SK-N-SH treated with all-trans-retinoic acid at 6 μM for 48 hours (cell line): ENCODE measurements around the gene PEX19.

Experiments
- ATAC-seq: fragments of 200-7000 bp; cut with Tn5 transposase; 3 replicates; pipeline ENCODE4 v1.9.1; 2020; ENCODE audit warnings: mild to moderate bottlenecking, moderate library complexity
- ARNTL ChIP-seq: fragments of 450-650 bp; formaldehyde crosslinking; IDR thresholded peaks from 2 replicates; pipeline ENCODE4 v1.5.0; 2020; ENCODE audit warnings: low read depth, mild to moderate bottlenecking, moderate library complexity, borderline replicate concordance
- BACH2 ChIP-seq: fragments of 250-450 bp; sonication (Bioruptor Pico); IDR thresholded peaks from 2 replicates; pipeline ENCODE4 v1.9.0; 2021; ENCODE audit warnings: mild to moderate bottlenecking, borderline replicate concordance
- CSDC2 ChIP-seq: fragments of 250-450 bp; sonication (Bioruptor Pico); IDR thresholded peaks from 2 replicates; pipeline ENCODE4 v1.5.0; 2020; ENCODE audit warnings: mild to moderate bottlenecking, moderate library complexity
- ESRRG ChIP-seq: fragments of 250-450 bp; sonication (Bioruptor Pico); IDR thresholded peaks from 2 replicates; pipeline ENCODE4 v1.6.1; 2021; ENCODE audit warnings: mild to moderate bottlenecking
- GLIS3 ChIP-seq: fragments of 250-450 bp; sonication (Bioruptor Pico); IDR thresholded peaks from 2 replicates; pipeline ENCODE4 v1.5.0; 2020; ENCODE audit warnings: mild to moderate bottlenecking, moderate library complexity
- ISL1 ChIP-seq: fragments of 250-450 bp; sonication (Bioruptor Pico); IDR thresholded peaks from 2 replicates; pipeline ENCODE4 v2.1.2; 2022; ENCODE audit warnings: mild to moderate bottlenecking, moderate library complexity
- OSR1 ChIP-seq: fragments of 250-450 bp; sonication (Bioruptor Pico); IDR thresholded peaks from 2 replicates; pipeline ENCODE4 v1.8.0; 2022; ENCODE audit warnings: moderate library complexity, mild to moderate bottlenecking, inconsistent platforms
- PPARA ChIP-seq: fragments of 250-450 bp; sonication (Bioruptor Pico); IDR thresholded peaks from 2 replicates; pipeline ENCODE4 v1.5.0; 2020; ENCODE audit warnings: mild to moderate bottlenecking, borderline replicate concordance
- RARB ChIP-seq: fragments of 250-450 bp; sonication (Bioruptor Pico); IDR thresholded peaks from 2 replicates; pipeline ENCODE4 v1.8.0; 2021; ENCODE audit warnings: mild to moderate bottlenecking, moderate library complexity
- SNAI2 ChIP-seq: fragments of 250-450 bp; sonication (Bioruptor Pico); IDR thresholded peaks from 2 replicates; pipeline ENCODE4 v1.5.0; 2020; ENCODE audit warnings: mild to moderate bottlenecking, moderate library complexity
- TCF4 ChIP-seq: fragments of 250-450 bp; sonication (Bioruptor Pico); IDR thresholded peaks from 2 replicates; pipeline ENCODE4 v1.8.0; 2021; ENCODE audit warnings: mild to moderate bottlenecking, moderate library complexity, borderline replicate concordance
- TOX ChIP-seq: fragments of 250-450 bp; sonication (Bioruptor Pico); IDR thresholded peaks from 2 replicates; pipeline ENCODE4 v1.8.0; 2021; ENCODE audit warnings: mild to moderate bottlenecking, moderate library complexity, borderline replicate concordance
- ZC3H10 ChIP-seq: fragments of 250-450 bp; sonication (Bioruptor Pico); IDR thresholded peaks from 2 replicates; pipeline ENCODE4 v1.5.1; 2021; ENCODE audit warnings: mild to moderate bottlenecking, moderate library complexity
- ZFP30 ChIP-seq: fragments of 450-650 bp; formaldehyde crosslinking; IDR thresholded peaks from 2 replicates; pipeline ENCODE4 v1.5.0; 2022; ENCODE audit warnings: mild to moderate bottlenecking, moderate library complexity
- ZNF565 ChIP-seq: fragments of 450-650 bp; formaldehyde crosslinking; conservative IDR thresholded peaks from 2 replicates; pipeline ENCODE4 v1.5.0; 2020; ENCODE audit warnings: low read depth, mild to moderate bottlenecking, moderate library complexity
- ZNF70 ChIP-seq: fragments of 450-650 bp; formaldehyde crosslinking; IDR thresholded peaks from 2 replicates; pipeline ENCODE4 v1.5.0; 2020; ENCODE audit warnings: mild to moderate bottlenecking, moderate library complexity
- ZNF8 ChIP-seq: fragments of 450-650 bp; formaldehyde crosslinking; IDR thresholded peaks from 2 replicates; pipeline ENCODE4 v1.5.0; 2020; ENCODE audit warnings: mild to moderate bottlenecking, moderate library complexity
- TF ChIP-seq, protein P1 (sequence below): fragments of 250-450 bp; sonication (Bioruptor Pico); IDR thresholded peaks from 2 replicates; pipeline ENCODE4 v1.5.1; 2020; ENCODE audit warnings: low read depth, mild to moderate bottlenecking, moderate library complexity
- TF ChIP-seq, protein P2 (sequence below): fragments of 250-450 bp; sonication (Bioruptor Pico); IDR thresholded peaks from 2 replicates; pipeline ENCODE4 v1.5.1; 2021; ENCODE audit warnings: mild to moderate bottlenecking, moderate library complexity
- TF ChIP-seq, protein P3 (sequence below): fragments of 250-450 bp; sonication (Bioruptor Pico); IDR thresholded peaks from 2 replicates; pipeline ENCODE4 v1.8.0; 2021; ENCODE audit warnings: low read depth, mild to moderate bottlenecking, moderate library complexity, borderline replicate concordance
- TF ChIP-seq, protein P4 (sequence below): fragments of 250-450 bp; sonication (Bioruptor Pico); IDR thresholded peaks from 2 replicates; pipeline ENCODE4 v1.5.0; 2020; ENCODE audit warnings: mild to moderate bottlenecking, moderate library complexity
- TF ChIP-seq, protein P5 (sequence below): fragments of 250-450 bp; sonication (Bioruptor Pico); IDR thresholded peaks from 2 replicates; pipeline ENCODE4 v1.8.0; 2020; ENCODE audit warnings: mild to moderate bottlenecking, moderate library complexity, borderline replicate concordance

The PEX19 gene

DNA sequence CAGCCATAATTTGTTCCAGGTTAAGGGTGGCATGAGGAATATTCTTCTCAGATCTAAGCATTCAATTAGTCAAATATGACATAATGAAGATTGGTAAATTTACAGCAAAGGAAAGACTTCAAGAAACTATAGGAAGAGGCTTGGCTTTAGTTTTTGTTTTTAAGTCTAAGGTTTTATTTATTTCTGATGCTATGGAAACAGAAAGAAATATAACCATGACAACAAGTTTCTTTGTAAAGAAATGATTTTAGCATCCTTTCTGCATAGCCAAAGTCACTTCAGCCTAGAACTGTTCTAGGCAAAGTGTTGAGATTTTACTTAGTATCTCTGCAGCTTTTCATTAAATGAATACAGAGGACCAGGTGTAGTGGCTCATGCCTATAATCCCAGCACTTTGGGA is 52.0 kb downstream of the PEX19 start:
- no peak for ATAC-seq
- TF ChIP-seq, protein P1, sequence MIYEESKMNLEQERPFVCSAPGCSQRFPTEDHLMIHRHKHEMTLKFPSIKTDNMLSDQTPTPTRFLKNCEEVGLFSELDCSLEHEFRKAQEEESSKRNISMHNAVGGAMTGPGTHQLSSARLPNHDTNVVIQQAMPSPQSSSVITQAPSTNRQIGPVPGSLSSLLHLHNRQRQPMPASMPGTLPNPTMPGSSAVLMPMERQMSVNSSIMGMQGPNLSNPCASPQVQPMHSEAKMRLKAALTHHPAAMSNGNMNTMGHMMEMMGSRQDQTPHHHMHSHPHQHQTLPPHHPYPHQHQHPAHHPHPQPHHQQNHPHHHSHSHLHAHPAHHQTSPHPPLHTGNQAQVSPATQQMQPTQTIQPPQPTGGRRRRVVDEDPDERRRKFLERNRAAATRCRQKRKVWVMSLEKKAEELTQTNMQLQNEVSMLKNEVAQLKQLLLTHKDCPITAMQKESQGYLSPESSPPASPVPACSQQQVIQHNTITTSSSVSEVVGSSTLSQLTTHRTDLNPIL (CRISPR knock-in tag), result no peak
- TF ChIP-seq OSR1 (CRISPR knock-in tag) (no peak), RARB (CRISPR knock-in tag) (no peak), ZNF565 (CRISPR knock-in tag) (no peak), ARNTL (CRISPR knock-in tag) (no peak), ZC3H10 (CRISPR knock-in tag) (no peak), TCF4 (CRISPR knock-in tag) (no peak), ESRRG (CRISPR knock-in tag) (no peak), SNAI2 (CRISPR knock-in tag) (no peak), PPARA (no peak), CSDC2 (no peak), ISL1 (no peak), BACH2 (no peak), ZFP30 (CRISPR knock-in tag) (no peak)
- TF ChIP-seq, protein P2, sequence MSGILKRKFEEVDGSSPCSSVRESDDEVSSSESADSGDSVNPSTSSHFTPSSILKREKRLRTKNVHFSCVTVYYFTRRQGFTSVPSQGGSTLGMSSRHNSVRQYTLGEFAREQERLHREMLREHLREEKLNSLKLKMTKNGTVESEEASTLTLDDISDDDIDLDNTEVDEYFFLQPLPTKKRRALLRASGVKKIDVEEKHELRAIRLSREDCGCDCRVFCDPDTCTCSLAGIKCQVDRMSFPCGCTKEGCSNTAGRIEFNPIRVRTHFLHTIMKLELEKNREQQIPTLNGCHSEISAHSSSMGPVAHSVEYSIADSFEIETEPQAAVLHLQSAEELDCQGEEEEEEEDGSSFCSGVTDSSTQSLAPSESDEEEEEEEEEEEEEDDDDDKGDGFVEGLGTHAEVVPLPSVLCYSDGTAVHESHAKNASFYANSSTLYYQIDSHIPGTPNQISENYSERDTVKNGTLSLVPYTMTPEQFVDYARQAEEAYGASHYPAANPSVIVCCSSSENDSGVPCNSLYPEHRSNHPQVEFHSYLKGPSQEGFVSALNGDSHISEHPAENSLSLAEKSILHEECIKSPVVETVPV (CRISPR knock-in tag), result no peak

DNA sequence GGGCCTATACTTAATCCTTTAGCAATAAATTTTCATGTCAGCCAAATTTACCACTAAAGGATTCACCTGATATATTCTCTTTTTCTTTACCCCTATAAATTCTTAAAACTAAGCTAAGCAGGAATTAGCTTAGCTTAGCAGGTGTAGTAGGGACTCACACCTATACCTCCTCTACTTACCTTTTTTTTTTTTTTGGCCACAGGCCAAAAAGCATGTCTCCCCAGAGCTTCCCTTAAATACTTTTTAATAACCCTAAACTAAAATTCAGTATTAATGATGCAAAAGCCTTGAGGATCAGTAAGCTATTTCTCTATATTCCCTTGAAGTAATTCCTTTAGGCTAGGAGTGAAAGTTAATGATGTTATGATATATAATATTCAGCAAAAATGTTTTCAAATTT is 56.5 kb downstream of the PEX19 start:
- no peak for TF ChIP-seq PPARA
- no peak for TF ChIP-seq ZNF8
- no peak for TF ChIP-seq ARNTL (CRISPR knock-in tag)
- TF ChIP-seq, protein P3, sequence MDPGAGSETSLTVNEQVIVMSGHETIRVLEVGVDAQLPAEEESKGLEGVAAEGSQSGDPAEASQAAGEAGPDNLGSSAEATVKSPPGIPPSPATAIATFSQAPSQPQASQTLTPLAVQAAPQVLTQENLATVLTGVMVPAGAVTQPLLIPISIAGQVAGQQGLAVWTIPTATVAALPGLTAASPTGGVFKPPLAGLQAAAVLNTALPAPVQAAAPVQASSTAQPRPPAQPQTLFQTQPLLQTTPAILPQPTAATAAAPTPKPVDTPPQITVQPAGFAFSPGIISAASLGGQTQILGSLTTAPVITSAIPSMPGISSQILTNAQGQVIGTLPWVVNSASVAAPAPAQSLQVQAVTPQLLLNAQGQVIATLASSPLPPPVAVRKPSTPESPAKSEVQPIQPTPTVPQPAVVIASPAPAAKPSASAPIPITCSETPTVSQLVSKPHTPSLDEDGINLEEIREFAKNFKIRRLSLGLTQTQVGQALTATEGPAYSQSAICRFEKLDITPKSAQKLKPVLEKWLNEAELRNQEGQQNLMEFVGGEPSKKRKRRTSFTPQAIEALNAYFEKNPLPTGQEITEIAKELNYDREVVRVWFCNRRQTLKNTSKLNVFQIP (CRISPR knock-in tag), result no peak
- TF ChIP-seq GLIS3 (CRISPR knock-in tag), result no peak
- no peak for TF ChIP-seq OSR1 (CRISPR knock-in tag)
- no peak for TF ChIP-seq TCF4 (CRISPR knock-in tag)
- TF ChIP-seq ZFP30 (CRISPR knock-in tag), result no peak
- TF ChIP-seq, protein P2 (CRISPR knock-in tag), result no peak
- no peak for TF ChIP-seq SNAI2 (CRISPR knock-in tag)
- TF ChIP-seq ESRRG (CRISPR knock-in tag), result no peak
- TF ChIP-seq, protein P4, sequence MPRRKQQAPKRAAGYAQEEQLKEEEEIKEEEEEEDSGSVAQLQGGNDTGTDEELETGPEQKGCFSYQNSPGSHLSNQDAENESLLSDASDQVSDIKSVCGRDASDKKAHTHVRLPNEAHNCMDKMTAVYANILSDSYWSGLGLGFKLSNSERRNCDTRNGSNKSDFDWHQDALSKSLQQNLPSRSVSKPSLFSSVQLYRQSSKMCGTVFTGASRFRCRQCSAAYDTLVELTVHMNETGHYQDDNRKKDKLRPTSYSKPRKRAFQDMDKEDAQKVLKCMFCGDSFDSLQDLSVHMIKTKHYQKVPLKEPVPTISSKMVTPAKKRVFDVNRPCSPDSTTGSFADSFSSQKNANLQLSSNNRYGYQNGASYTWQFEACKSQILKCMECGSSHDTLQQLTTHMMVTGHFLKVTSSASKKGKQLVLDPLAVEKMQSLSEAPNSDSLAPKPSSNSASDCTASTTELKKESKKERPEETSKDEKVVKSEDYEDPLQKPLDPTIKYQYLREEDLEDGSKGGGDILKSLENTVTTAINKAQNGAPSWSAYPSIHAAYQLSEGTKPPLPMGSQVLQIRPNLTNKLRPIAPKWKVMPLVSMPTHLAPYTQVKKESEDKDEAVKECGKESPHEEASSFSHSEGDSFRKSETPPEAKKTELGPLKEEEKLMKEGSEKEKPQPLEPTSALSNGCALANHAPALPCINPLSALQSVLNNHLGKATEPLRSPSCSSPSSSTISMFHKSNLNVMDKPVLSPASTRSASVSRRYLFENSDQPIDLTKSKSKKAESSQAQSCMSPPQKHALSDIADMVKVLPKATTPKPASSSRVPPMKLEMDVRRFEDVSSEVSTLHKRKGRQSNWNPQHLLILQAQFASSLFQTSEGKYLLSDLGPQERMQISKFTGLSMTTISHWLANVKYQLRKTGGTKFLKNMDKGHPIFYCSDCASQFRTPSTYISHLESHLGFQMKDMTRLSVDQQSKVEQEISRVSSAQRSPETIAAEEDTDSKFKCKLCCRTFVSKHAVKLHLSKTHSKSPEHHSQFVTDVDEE (CRISPR knock-in tag), result no peak
- TF ChIP-seq RARB (CRISPR knock-in tag), result no peak
- TF ChIP-seq TOX, result no peak
- TF ChIP-seq, protein P1 (CRISPR knock-in tag), result no peak
- TF ChIP-seq, all 23 proteins: peak for 0
- no peak for ATAC-seq

DNA sequence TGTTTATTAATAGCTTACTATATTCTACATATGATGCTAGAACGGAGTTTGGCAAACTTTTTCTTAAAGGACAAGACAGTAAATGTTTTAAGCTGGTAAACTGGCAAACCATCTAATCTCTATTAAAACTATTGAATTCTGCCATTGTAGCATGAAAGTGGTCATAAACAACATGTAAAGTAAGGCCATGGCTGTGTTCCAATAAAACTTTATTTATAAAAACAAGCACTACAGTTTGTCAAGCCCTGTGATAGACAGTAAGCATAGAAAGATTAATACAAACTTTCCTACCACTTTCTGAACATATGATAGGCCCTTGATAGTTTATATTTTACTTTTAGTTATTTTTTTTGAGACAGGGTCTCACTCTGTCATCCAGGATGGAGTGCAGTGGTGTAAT is 57.4 kb downstream of the PEX19 start:
- ATAC-seq, result no peak
- TF ChIP-seq, protein P5, sequence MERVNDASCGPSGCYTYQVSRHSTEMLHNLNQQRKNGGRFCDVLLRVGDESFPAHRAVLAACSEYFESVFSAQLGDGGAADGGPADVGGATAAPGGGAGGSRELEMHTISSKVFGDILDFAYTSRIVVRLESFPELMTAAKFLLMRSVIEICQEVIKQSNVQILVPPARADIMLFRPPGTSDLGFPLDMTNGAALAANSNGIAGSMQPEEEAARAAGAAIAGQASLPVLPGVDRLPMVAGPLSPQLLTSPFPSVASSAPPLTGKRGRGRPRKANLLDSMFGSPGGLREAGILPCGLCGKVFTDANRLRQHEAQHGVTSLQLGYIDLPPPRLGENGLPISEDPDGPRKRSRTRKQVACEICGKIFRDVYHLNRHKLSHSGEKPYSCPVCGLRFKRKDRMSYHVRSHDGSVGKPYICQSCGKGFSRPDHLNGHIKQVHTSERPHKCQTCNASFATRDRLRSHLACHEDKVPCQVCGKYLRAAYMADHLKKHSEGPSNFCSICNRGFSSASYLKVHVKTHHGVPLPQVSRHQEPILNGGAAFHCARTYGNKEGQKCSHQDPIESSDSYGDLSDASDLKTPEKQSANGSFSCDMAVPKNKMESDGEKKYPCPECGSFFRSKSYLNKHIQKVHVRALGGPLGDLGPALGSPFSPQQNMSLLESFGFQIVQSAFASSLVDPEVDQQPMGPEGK (CRISPR knock-in tag), result no peak
- no peak for TF ChIP-seq ESRRG (CRISPR knock-in tag)
- no peak for TF ChIP-seq ZNF565 (CRISPR knock-in tag)
- TF ChIP-seq, protein P1 (CRISPR knock-in tag), result no peak
- TF ChIP-seq PPARA, result no peak
- TF ChIP-seq ARNTL (CRISPR knock-in tag), result no peak
- TF ChIP-seq ZNF70 (CRISPR knock-in tag), result no peak
- no peak for TF ChIP-seq TOX
- TF ChIP-seq CSDC2, result no peak
